Small intestine (tissue), 16 donors: ENCODE results near the gene ALOX5AP. TPM values are rescaled to one million over a fixed set of nuclear protein-coding genes. Genes with fewer than 3 reads are reported as not detected.

ENCODE experiments used
- DNase-seq, 2 donors: peaks; one replicate each; pipeline versions ENCODE4 v3.0.0 to v3.0.0-alpha.2; 2013
- FAIRE-seq: peaks from 2 replicates; lab custom pipeline; 2012; peaks lifted over from hg19 to GRCh38; lab: Jason Lieb, UNC
- H3K27ac ChIP-seq, 3 donors: one replicate each; pipeline ENCODE4 v1.5.1; 2013; ENCODE audit warnings: low read length in 2 of 3, mild to moderate bottlenecking in 2 of 3, control low read depth in 1 of 3, inconsistent platforms in 1 of 3, low read depth in 1 of 3, moderate library complexity in 1 of 3
- H3K27me3 ChIP-seq, 3 donors: one replicate each; pipeline ENCODE4 v1.6.1; 2013; ENCODE audit warnings: low read length in 3 of 3, inconsistent platforms in 1 of 3; ENCODE audit not compliant: control insufficient read depth in 3 of 3, insufficient read depth in 3 of 3
- H3K36me3 ChIP-seq, 3 donors: one replicate each; pipeline ENCODE4 v1.6.1; 2013; ENCODE audit warnings: low read length in 3 of 3, inconsistent platforms in 1 of 3, low read depth in 1 of 3, mild to moderate bottlenecking in 1 of 3, moderate library complexity in 1 of 3; ENCODE audit not compliant: control insufficient read depth in 3 of 3, insufficient read depth in 2 of 3
- H3K4me1 ChIP-seq, 3 donors: one replicate each; pipeline ENCODE4 v1.6.1; 2013; ENCODE audit warnings: low read length in 2 of 3, inconsistent platforms in 1 of 3, low read depth in 1 of 3, mild to moderate bottlenecking in 1 of 3, moderate library complexity in 1 of 3; ENCODE audit not compliant: control insufficient read depth in 3 of 3, insufficient read depth in 2 of 3
- H3K4me3 ChIP-seq, 3 donors: one replicate each; pipeline ENCODE4 v1.5.1; 2013; ENCODE audit warnings: low read length in 3 of 3, control low read depth in 1 of 3, inconsistent platforms in 1 of 3, low read depth in 1 of 3, mild to moderate bottlenecking in 1 of 3, moderate library complexity in 1 of 3
- H3K9me3 ChIP-seq, 2 donors: one replicate each; pipeline ENCODE4 v1.6.1; 2013; ENCODE audit warnings: low read depth in 1 of 2, low read length in 1 of 2; ENCODE audit not compliant: control insufficient read depth in 2 of 2, insufficient read depth in 1 of 2
- WGBS, 3 donors: extraction: QIAGEN DNeasy Blood & Tissue Kit; methylation state at CpG; one replicate each; pipeline ENCODE4 v1.1.7; 2013; 5-methylcytosine and 5-hydroxymethylcytosine counted together
- long read RNA-seq, 10 donors: transcript quantifications; one replicate each; lab custom pipeline, GENCODE V29; 2026
- polyA plus RNA-seq, 4 donors: library from polyadenylated mRNA; stranded (reverse) in 3 of 4; unstranded in 1 of 4; fragments of 200-250 nt in 3 of 4; fragments of 120-200 nt in 1 of 4; gene quantifications; one replicate each; pipeline versions ENCODE4 v1.2.1 to v1.2.3, GENCODE V29; 2013
- donor health status: healthy with polysubstance abuse.
- donor health status: control.
- donor health status: control.
- donor health status: Bipolar disorder and iron deficiency.
- donor health status: healthy.

The ALOX5AP gene
- 10 to 100 TPM in 3 of 4 donors, 1 to 10 TPM in 1; 5.5 to 36.1 (median 16.5) TPM for polyA plus RNA-seq
- long read RNA-seq, donor 1, result 0 reads
- long read RNA-seq, donor 2, partial matches to known transcripts, result 0 of 1 reads
- long read RNA-seq, donor 2, other reads (novel, unspliced or antisense), result 0 of 1 reads
- long read RNA-seq, donor 3, partial matches to known transcripts, result 0 of 4 reads
- long read RNA-seq, donor 3, other reads (novel, unspliced or antisense), result 0 of 4 reads
- long read RNA-seq, donor 4, result 0 reads
- long read RNA-seq, donor 5, result 0 reads
- long read RNA-seq, donor 6, partial matches to known transcripts, result 0 of 2 reads
- long read RNA-seq, donor 6, other reads (novel, unspliced or antisense), result 0 of 2 reads
- long read RNA-seq, donor 7, result 0 reads
- long read RNA-seq, donor 8, partial matches to known transcripts, result 0 of 1 reads
- long read RNA-seq, donor 8, other reads (novel, unspliced or antisense), result 0 of 1 reads
- long read RNA-seq, donor 9, partial matches to known transcripts, result 0 of 1 reads
- long read RNA-seq, donor 9, other reads (novel, unspliced or antisense), result 0 of 1 reads
- long read RNA-seq, donor 10, transcript ALOX5AP-201 (5 exons, 904 nt), result major isoform, 10 of 10 reads
- long read RNA-seq, donor 10, partial matches to known transcripts, result 0 of 10 reads
- long read RNA-seq, donor 10, other reads (novel, unspliced or antisense), result 0 of 10 reads

- Histone ChIP-seq H3K4me3 (peak within 1 kb of the TSS in 1 of 3 donors; percentile 18), H3K9me3 (no peaks in the 10 kb centered on the region), H3K27me3 (no peaks in the 10 kb centered on the region), H3K36me3 (no peaks in the 10 kb centered on the region), H3K27ac (peak within 1 kb of the TSS in 2 of 3 donors; percentile 24 to 84), H3K4me1 (peaks cover 6 to 12% (median 7%) of the 10 kb centered on the region in 3 donors)
- DNase-seq (peak in 1 of 2 donors; percentile 41), FAIRE-seq (no peak)
- WGBS, 3 donors, result 67 to 84% (median 71%) methylated on average over 6 of the region's 6 CpGs
Measured at GRCh38 chr13:30735025-30735871, at the start of gene ALOX5AP. Gene ALOX5AP, plus strand, starts transcription at chr13:30735543. Its CDS starts 63 bp downstream, at chr13:30735606.

DNA sequence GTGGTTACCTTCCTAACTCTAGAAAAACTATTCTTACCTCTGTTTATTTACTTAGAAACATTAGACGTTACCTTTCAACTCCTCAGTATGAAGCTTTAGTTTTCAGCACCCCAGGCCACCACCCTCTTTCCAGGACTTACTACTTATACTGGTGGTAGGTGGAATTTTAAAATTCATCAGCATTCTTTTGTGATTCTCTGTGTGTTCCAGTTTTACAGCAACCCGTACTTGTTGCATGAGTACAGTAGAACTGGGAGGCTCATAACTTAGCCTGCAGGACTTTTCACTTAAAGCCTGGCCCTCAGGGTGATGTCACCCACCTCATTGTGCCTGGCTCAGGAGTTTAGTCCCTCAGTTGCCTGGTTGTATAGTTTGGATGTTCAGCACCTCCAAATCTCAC lies 49.4 kb upstream of the ALOX5AP start:
- H3K4me3 ChIP-seq, result no peak overlapping the region
- 86 to 89% (median 86%) methylated on average over 2 of the region's 2 CpGs for WGBS, 3 donors
- DNase-seq (no peak), FAIRE-seq (no peak)
- peaks cover 0 to 3% (median 0%) of the 10 kb centered on the region in 3 donors for H3K4me1 ChIP-seq
- H3K9me3 ChIP-seq, result peaks cover 0 to 2% of the 10 kb centered on the region in 2 donors
- no peak overlapping the region for H3K27ac ChIP-seq
- H3K27me3 ChIP-seq, result no peaks in the 10 kb centered on the region
- no peaks in the 10 kb centered on the region for H3K36me3 ChIP-seq

GRCh38 chr13:30687601-30688000 lies 47.7 kb upstream of the ALOX5AP start:
- Histone ChIP-seq H3K4me3 (no peak overlapping the region), H3K27ac (no peak overlapping the region), H3K9me3 (peaks cover 0 to 2% of the 10 kb centered on the region in 2 donors), H3K27me3 (no peaks in the 10 kb centered on the region), H3K36me3 (no peaks in the 10 kb centered on the region), H3K4me1 (peaks cover 0 to 3% (median 0%) of the 10 kb centered on the region in 3 donors)
- DNase-seq, result no peak
- no peak for FAIRE-seq
- 83 to 91% (median 85%) methylated on average over 3 of the region's 3 CpGs for WGBS, 3 donors

- Histone ChIP-seq H3K4me1 (peaks cover 0 to 3% (median 0%) of the 10 kb centered on the region in 3 donors), H3K27ac (peak overlapping the region in 1 of 3 donors; percentile 79), H3K9me3 (peaks cover 0 to 2% of the 10 kb centered on the region in 2 donors), H3K36me3 (no peaks in the 10 kb centered on the region), H3K27me3 (no peaks in the 10 kb centered on the region), H3K4me3 (no peak overlapping the region)
- WGBS, 3 donors, result 83 to 90% (median 89%) methylated on average over 14 of the region's 14 CpGs
- no peak for FAIRE-seq
- DNase-seq, result no peak
Measured at GRCh38 chr13:30689752-30690151, 45.6 kb upstream of the ALOX5AP start.

DNA sequence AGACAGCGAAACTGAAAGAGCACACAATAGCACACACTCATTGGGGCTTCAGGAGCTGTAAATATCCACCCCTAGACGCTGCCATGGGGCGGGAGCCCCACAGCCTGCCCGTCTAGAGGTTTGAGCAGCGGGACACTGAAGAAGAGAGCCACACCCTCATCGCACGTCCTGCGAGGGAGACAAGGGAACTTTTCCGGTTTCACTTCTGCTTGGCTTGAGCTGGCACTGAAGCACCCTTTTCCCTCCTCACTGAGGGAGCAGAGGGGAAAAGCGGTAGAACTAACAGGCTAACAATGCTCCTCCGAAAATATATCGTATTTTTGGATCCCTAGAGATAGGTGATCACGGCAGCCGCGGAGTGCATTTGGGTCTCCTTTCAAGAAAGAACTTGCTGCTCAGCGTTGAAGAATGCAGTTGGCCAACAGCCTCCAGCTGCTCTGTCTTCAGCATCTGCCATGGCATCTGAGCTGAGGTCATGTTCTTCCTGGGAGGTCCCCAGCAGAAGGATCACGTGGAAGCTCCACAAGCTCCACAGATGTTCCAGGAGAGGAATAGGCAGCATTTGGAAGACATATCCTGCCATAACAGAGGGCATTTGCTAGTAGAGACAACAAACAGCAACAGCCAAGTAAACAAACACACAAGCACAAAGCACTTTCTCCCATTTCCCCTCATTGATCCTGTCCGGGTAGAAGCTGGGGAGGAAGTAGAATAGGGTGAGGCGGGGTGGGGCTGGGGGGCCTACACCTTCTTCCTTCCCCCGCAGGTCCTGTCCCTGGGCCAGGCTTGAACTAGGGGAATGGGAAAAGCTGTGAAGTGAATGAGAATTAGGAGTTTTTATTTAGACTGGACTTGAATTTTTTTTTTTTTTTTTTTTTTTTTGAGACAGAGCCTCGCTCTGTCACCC lies 44.8 kb upstream of the ALOX5AP start:
- Histone ChIP-seq H3K27ac (peak overlapping the region in 2 of 3 donors; percentile 17 to 79), H3K36me3 (no peaks in the 10 kb centered on the region), H3K4me1 (peaks cover 0 to 3% (median 0%) of the 10 kb centered on the region in 3 donors), H3K9me3 (peaks cover 0 to 2% of the 10 kb centered on the region in 2 donors), H3K27me3 (no peaks in the 10 kb centered on the region), H3K4me3 (peak overlapping the region in 2 of 3 donors; percentile 18 to 21)
- 20 to 35% (median 32%) methylated on average over 21 of the region's 21 CpGs for WGBS, 3 donors
- FAIRE-seq, result no peak
- DNase-seq, result peak; percentile 39 to 74

GRCh38 chr13:30692113-30692512 lies 43.2 kb upstream of the ALOX5AP start:
- FAIRE-seq (no peak), DNase-seq (no peak)
- H3K4me1 ChIP-seq, result peaks cover 0 to 5% (median 3%) of the 10 kb centered on the region in 3 donors
- H3K9me3 ChIP-seq, result peaks cover 0 to 2% of the 10 kb centered on the region in 2 donors
- H3K27me3 ChIP-seq, result peaks cover 0 to 5% (median 0%) of the 10 kb centered on the region in 3 donors
- H3K27ac ChIP-seq, result no peak overlapping the region
- H3K36me3 ChIP-seq, result no peaks in the 10 kb centered on the region
- no peak overlapping the region for H3K4me3 ChIP-seq
- WGBS, 3 donors, result 89 to 100% (median 92%) methylated on average over 1 of the region's 1 CpG

- 38 to 51% (median 48%) methylated on average over 11 of the region's 11 CpGs for WGBS, 3 donors
- H3K36me3 ChIP-seq, result no peaks in the 10 kb centered on the region
- peaks cover 0 to 5% (median 0%) of the 10 kb centered on the region in 3 donors for H3K4me1 ChIP-seq
- DNase-seq (no peak), FAIRE-seq (no peak)
- H3K27ac ChIP-seq, result peak overlapping the region in 1 of 3 donors; percentile 37
- H3K4me3 ChIP-seq, result no peak overlapping the region
- H3K27me3 ChIP-seq, result peaks cover 0 to 5% (median 0%) of the 10 kb centered on the region in 3 donors
- no peaks in the 10 kb centered on the region for H3K9me3 ChIP-seq
Measured at GRCh38 chr13:30696278-30697176, 38.8 kb upstream of the ALOX5AP start.
